HG03025 (cell line): ENCODE results near the gene PRRC1.

Experiments
- ATAC-seq: cut with Tn5 transposase; IDR thresholded peaks from one replicate; pipeline ENCODE4 v1.9.1; 2021; ENCODE audit warnings: mild to moderate bottlenecking, moderate library complexity; ENCODE audit not compliant: unreplicated experiment, low FRiP score

PRRC1 gene

GRCh38 chr5:127602481-127602880 lies 85.0 kb downstream of the PRRC1 start:
- ATAC-seq: no peak

GRCh38 chr5:127602896-127603844 lies 85.7 kb downstream of the PRRC1 start:
- no peak for ATAC-seq
